H1 (cell line): ENCODE measurements around the gene ANKRD2. TPM values are rescaled to one million over a fixed set of nuclear protein-coding genes. Genes with fewer than 3 reads are reported as not detected.
A peak's percentile ranks its signal among the peaks of the same experiment; 100 is the strongest.

Experiments
- CTCF ChIA-PET: fragments of 300-600 bp; sonication (Branson Sonifier 250); formaldehyde crosslinking; loops from one replicate; lab custom pipeline; 2021; ENCODE audit not compliant: partially characterized antibody; lab: Charles Lee
- POLR2A ChIA-PET: fragments of 300-600 bp; sonication (Branson Sonifier 250); formaldehyde crosslinking; loops from one replicate; lab custom pipeline; 2021; ENCODE audit warnings: inconsistent platforms; ENCODE audit not compliant: partially characterized antibody; lab: Charles Lee
- DNase-seq, 2 experiments: peaks; one replicate each; pipeline versions ENCODE4 v3.0.0 to v3.0.0-alpha.2; 2010 to 2022; ENCODE audit warnings: low spot score in 2 of 2, low read depth in 1 of 2, mixed read lengths in 1 of 2
- FAIRE-seq: peaks from 2 replicates; lab custom pipeline; 2011; peaks lifted over from hg19 to GRCh38; lab: Jason Lieb, UNC
- H2AFZ ChIP-seq: 2 replicates; pipeline ENCODE4 v1.8.1; 2012; ENCODE audit warnings: low read length, inconsistent platforms
- H2AK5ac ChIP-seq: 2 replicates; pipeline ENCODE4 v1.6.1; 2013; ENCODE audit warnings: low read depth, low read length
- H2BK120ac ChIP-seq: replicated peaks from 2 replicates; pipeline ENCODE3; 2013; ENCODE audit warnings: low read depth, low read length, inconsistent platforms
- H2BK12ac ChIP-seq: 2 replicates; pipeline ENCODE4 v1.6.1; 2013; ENCODE audit warnings: low read depth, low read length
- H2BK15ac ChIP-seq: 2 replicates; pipeline ENCODE4 v1.6.1; 2013; ENCODE audit warnings: low read length
- H2BK20ac ChIP-seq: 2 replicates; pipeline ENCODE4 v1.6.1; 2013; ENCODE audit warnings: low read length
- H2BK5ac ChIP-seq: 2 replicates; pipeline ENCODE4 v1.6.1; 2013; ENCODE audit warnings: low read depth, low read length
- H3K14ac ChIP-seq: 2 replicates; pipeline ENCODE4 v1.6.1; 2013; ENCODE audit warnings: inconsistent platforms; ENCODE audit not compliant: insufficient read length
- H3K18ac ChIP-seq: 2 replicates; pipeline ENCODE4 v1.6.1; 2013; ENCODE audit warnings: low read length; ENCODE audit errors: extremely low read depth
- H3K23ac ChIP-seq: 2 replicates; pipeline ENCODE4 v1.6.1; 2013; ENCODE audit warnings: inconsistent platforms; ENCODE audit not compliant: insufficient read length
- H3K23me2 ChIP-seq: 2 replicates; pipeline ENCODE4 v1.6.1; 2013; ENCODE audit warnings: low read depth, low read length
- H3K27ac ChIP-seq: 2 replicates; pipeline ENCODE4 v1.6.1; 2011; ENCODE audit warnings: low read depth, low read length, inconsistent platforms
- H3K27me3 ChIP-seq, 4 experiments: replicated peaks in 1 of 4; 1 replicate in 1 of 4; 2 replicates in 3 of 4; pipeline versions ENCODE4 v1.6.1 to v1.8.1; 2011 to 2013; ENCODE audit warnings: low read length in 3 of 4, mild to moderate bottlenecking in 3 of 4, inconsistent platforms in 2 of 4, mixed read lengths in 2 of 4, moderate library complexity in 1 of 4; ENCODE audit not compliant: control insufficient read depth in 3 of 4, insufficient read depth in 3 of 4; ENCODE audit errors: extremely low read depth in 1 of 4
- H3K36me3 ChIP-seq, 4 experiments: 2 replicates each; pipeline versions ENCODE4 v1.6.1 to v1.8.1; 2011 to 2013; ENCODE audit warnings: mild to moderate bottlenecking in 4 of 4, low read length in 3 of 4, moderate library complexity in 2 of 4, control low read depth in 1 of 4, inconsistent platforms in 1 of 4; ENCODE audit not compliant: insufficient read depth in 4 of 4, control insufficient read depth in 2 of 4
- H3K4ac ChIP-seq: replicated peaks from 2 replicates; pipeline ENCODE3; 2013; ENCODE audit warnings: low read length, low read depth, mixed read lengths, inconsistent platforms; ENCODE audit not compliant: insufficient read length
- H3K4me1 ChIP-seq, 4 experiments: replicated peaks in 1 of 4; 1 replicate in 1 of 4; 2 replicates in 3 of 4; pipeline versions ENCODE4 v1.6.1 to v1.8.1; 2011 to 2013; ENCODE audit warnings: low read length in 3 of 4, inconsistent platforms in 2 of 4, mixed read lengths in 1 of 4; ENCODE audit not compliant: insufficient read depth in 4 of 4, control insufficient read depth in 3 of 4
- H3K4me2 ChIP-seq, 2 experiments: 2 replicates each; pipeline versions ENCODE4 v1.6.1 to v1.8.1; 2011 to 2013; ENCODE audit warnings: low read depth in 2 of 2, low read length in 2 of 2, control low read depth in 1 of 2, inconsistent platforms in 1 of 2, mild to moderate bottlenecking in 1 of 2; ENCODE audit not compliant: insufficient read depth in 1 of 2
- H3K4me3 ChIP-seq, 4 experiments: fragments of 200-600, 300-600 bp in 1 of 4; sonication (generic), shearing (Covaris generic), sonication (Bioruptor Twin) in 1 of 4; 2 replicates each; pipeline versions ENCODE4 v1.5.1 to v1.8.1; 2011 to 2016; ENCODE audit warnings: low read length in 4 of 4, low read depth in 3 of 4, control low read depth in 2 of 4, inconsistent platforms in 2 of 4, mild to moderate bottlenecking in 2 of 4, mixed read lengths in 1 of 4, moderate library complexity in 1 of 4; ENCODE audit not compliant: insufficient read depth in 2 of 4; ENCODE audit errors: extremely low read depth in 1 of 4
- H3K56ac ChIP-seq: replicated peaks from 2 replicates; pipeline ENCODE3; 2013; ENCODE audit warnings: low read depth, mild to moderate bottlenecking, mixed read lengths, low read length, inconsistent platforms; ENCODE audit not compliant: insufficient read length
- H3K79me1 ChIP-seq: 2 replicates; pipeline ENCODE4 v1.6.1; 2013; ENCODE audit warnings: low read depth, low read length, control low read depth
- H3K79me2 ChIP-seq, 2 experiments: 2 replicates each; pipeline versions ENCODE4 v1.6.1 to v1.8.1; 2012 to 2013; ENCODE audit warnings: low read length in 2 of 2, mild to moderate bottlenecking in 2 of 2, inconsistent platforms in 1 of 2; ENCODE audit not compliant: insufficient read depth in 2 of 2, control insufficient read depth in 1 of 2
- H3K9ac ChIP-seq, 4 experiments: replicated peaks in 1 of 4; 1 replicate in 1 of 4; 2 replicates in 3 of 4; pipeline versions ENCODE4 v1.6.1 to v1.8.1; 2011 to 2013; ENCODE audit warnings: low read depth in 3 of 4, low read length in 3 of 4, control low read depth in 2 of 4, mild to moderate bottlenecking in 2 of 4, moderate library complexity in 2 of 4, inconsistent platforms in 1 of 4; ENCODE audit errors: extremely low read depth in 1 of 4
- H3K9me3 ChIP-seq, 2 experiments: 2 replicates each; pipeline versions ENCODE4 v1.6.1 to v1.8.1; 2012 to 2013; ENCODE audit warnings: mild to moderate bottlenecking in 2 of 2, moderate library complexity in 2 of 2, control low read depth in 1 of 2, inconsistent platforms in 1 of 2, low read depth in 1 of 2, low read length in 1 of 2, mixed read lengths in 1 of 2; ENCODE audit not compliant: insufficient read depth in 2 of 2
- H4K20me1 ChIP-seq, 2 experiments: replicated peaks in 1 of 2; 2 replicates each; pipeline versions ENCODE3 to v1.8.1; 2011 to 2013; ENCODE audit warnings: inconsistent platforms in 2 of 2, low read length in 2 of 2, mild to moderate bottlenecking in 1 of 2; ENCODE audit not compliant: insufficient read depth in 2 of 2, control insufficient read depth in 1 of 2
- H4K5ac ChIP-seq: 2 replicates; pipeline ENCODE4 v1.6.1; 2013; ENCODE audit warnings: low read length, low read depth, mixed read lengths, inconsistent platforms; ENCODE audit not compliant: insufficient read length
- H4K8ac ChIP-seq: 2 replicates; pipeline ENCODE4 v1.8.0; 2013; ENCODE audit warnings: mild to moderate bottlenecking, moderate library complexity, low read length, inconsistent platforms; ENCODE audit not compliant: insufficient read depth; ENCODE audit errors: extremely low read depth
- H4K91ac ChIP-seq: replicated peaks from 2 replicates; pipeline ENCODE3; 2013; ENCODE audit warnings: low read length, mixed read lengths, inconsistent platforms; ENCODE audit not compliant: insufficient read length
- ATF3 ChIP-seq: IDR thresholded peaks from 2 replicates; pipeline ENCODE4 v1.6.1; 2011; ENCODE audit warnings: low read depth, mild to moderate bottlenecking, low read length; ENCODE audit not compliant: insufficient read depth
- CEBPB ChIP-seq: IDR thresholded peaks from 2 replicates; pipeline ENCODE4 v1.6.1; 2012; ENCODE audit warnings: low read depth, low read length
- CTBP2 ChIP-seq: IDR thresholded peaks from 2 replicates; pipeline ENCODE4 v1.7.0; 2011; ENCODE audit warnings: borderline replicate concordance, mild to moderate bottlenecking, moderate library complexity, mixed read lengths, low read length; ENCODE audit not compliant: insufficient read depth, insufficient read length
- FOSL1 ChIP-seq: IDR thresholded peaks from 2 replicates; pipeline ENCODE4 v1.6.1; 2011; ENCODE audit warnings: mild to moderate bottlenecking, low read depth, low read length, moderate library complexity; ENCODE audit not compliant: insufficient read depth
- HDAC2 ChIP-seq, 2 experiments: fragments of 300-600 bp in 1 of 2; sonication (generic) in 1 of 2; IDR thresholded peaks; 2 replicates each; pipeline ENCODE4 v1.6.1; 2011 to 2012; ENCODE audit warnings: low read depth in 2 of 2, low read length in 2 of 2, mild to moderate bottlenecking in 2 of 2, moderate library complexity in 2 of 2, borderline replicate concordance in 1 of 2, inconsistent platforms in 1 of 2
- JUND ChIP-seq: IDR thresholded peaks from 2 replicates; pipeline ENCODE4 v1.6.1; 2011; ENCODE audit warnings: mild to moderate bottlenecking, improper control_type of control experiment, low read length
- KDM4A ChIP-seq: IDR thresholded peaks from one replicate; pipeline ENCODE4 v1.7.1; 2012; ENCODE audit warnings: low read depth, mild to moderate bottlenecking, moderate library complexity, low read length, inconsistent platforms; ENCODE audit not compliant: severe bottlenecking
- POU5F1 ChIP-seq: IDR thresholded peaks from 2 replicates; pipeline ENCODE4 v1.6.1; 2011; ENCODE audit warnings: low read depth, mild to moderate bottlenecking, low read length, moderate library complexity
- RBBP5 ChIP-seq: IDR thresholded peaks from 2 replicates; pipeline ENCODE4 v1.7.1; 2012; ENCODE audit warnings: low read depth, mild to moderate bottlenecking, inconsistent platforms, low read length, moderate library complexity, borderline replicate concordance
- SP1 ChIP-seq: IDR thresholded peaks from 2 replicates; pipeline ENCODE4 v1.6.1; 2011; ENCODE audit warnings: low read depth, low read length
- SP2 ChIP-seq: IDR thresholded peaks from 2 replicates; pipeline ENCODE4 v1.6.1; 2012; ENCODE audit warnings: mild to moderate bottlenecking, low read length, inconsistent platforms
- WGBS, 2 experiments: shearing (Covaris generic) in 1 of 2; methylation state at CpG; one replicate each; pipeline versions ENCODE4 v1.1.6 to v1.1.7; 2013 to 2015; ENCODE audit warnings: low lambda C conversion rate in 2 of 2, mixed read lengths in 2 of 2, inconsistent platforms in 1 of 2, low coverage in 1 of 2, missing lambda C conversion rate in 1 of 2; ENCODE audit not compliant: insufficient replicate concordance in 2 of 2, insufficient coverage in 1 of 2, insufficient read length in 1 of 2; ENCODE audit errors: extremely low coverage in 1 of 2, missing lambda C conversion rate in 1 of 2; 5-methylcytosine and 5-hydroxymethylcytosine counted together
- polyA plus RNA-seq, 7 experiments: library from polyadenylated mRNA; depleted of rRNA in 3 of 7; stranded (reverse) in 5 of 7; unstranded in 2 of 7; fragments of >200 nt in 5 of 7; fragments of 200-250 nt in 2 of 7; gene quantifications; 1 replicate in 5 of 7; 2 replicates in 1 of 7; 4 replicates in 1 of 7; pipeline versions ENCODE4 v1.2.1 to v1.2.3, GENCODE V29; 2011 to 2013; ENCODE audit warnings: missing spikeins in 2 of 7, mixed read lengths in 2 of 7
- total RNA-seq: library from RNA; stranded (reverse); fragmentation: NEBNext Ultra II Directional; extraction: Animal tissue kit (Norgen Biotek cat#: 25700); gene quantifications from 2 replicates; pipeline ENCODE4 v1.2.1, GENCODE V29; 2021

ANKRD2 gene
- total and polyA plus RNA-seq, 2 of the 8 experiments (the other 6 are each of a cell fraction or from before 2014, with no cell fraction given): not detected

- Histone ChIP-seq H3K23ac (no peak overlapping the region), H3K4me1 (peaks cover 16 to 29% (median 23%) of the 10 kb centered on the region in 4 experiments), H3K4me2 (no peak overlapping the region), H2BK15ac (no peak overlapping the region), H3K18ac (no peak overlapping the region), H2AFZ (no peak overlapping the region), H2AK5ac (no peak overlapping the region), H3K27me3 (no peaks in the 10 kb centered on the region), H3K27ac (no peak overlapping the region; the same call in 1 of the 2 replicates), H3K9ac (no peak overlapping the region), H3K79me1 (peaks cover 3% of the 10 kb centered on the region), H4K8ac (peak overlapping the region; percentile 23; the same call in 1 of the 2 replicates), H2BK12ac (no peak overlapping the region), H3K56ac (no peak overlapping the region), H3K79me2 (no peaks in the 10 kb centered on the region), H4K20me1 (no peaks in the 10 kb centered on the region), H2BK20ac (no peak overlapping the region), H4K91ac (no peak overlapping the region), H4K5ac (no peak overlapping the region), H2BK120ac (no peak overlapping the region), H3K14ac (no peak overlapping the region), H3K23me2 (no peaks in the 10 kb centered on the region), H3K4me3 (no peak overlapping the region), H3K36me3 (no peaks in the 10 kb centered on the region), H3K4ac (no peak overlapping the region), H2BK5ac (no peak overlapping the region), H3K9me3 (no peaks in the 10 kb centered on the region)
- WGBS, 2 experiments: 91% methylated on average over 18 of the region's 18 CpGs; no CpG with 5 or more reads in 1 of the 2 experiments
- ChIA-PET CTCF (interaction anchor here (1.2 to 15.4 kb wide), 6 partner anchors 10 to 476 kb away, joined by 3 to 388 read pairs (median 4); partner anchors contain the start of gene ANKRD2), POLR2A (interaction anchor here (0.8 to 1.5 kb wide), 4 partner anchors 13 to 82 kb away, joined by 3 read pairs; partner anchors contain the start of gene HOGA1)
- FAIRE-seq (no peak), DNase-seq (no peak)
- no peak for TF ChIP-seq RBBP5
- TF ChIP-seq ATF3: no peak
- TF ChIP-seq CTBP2: no peak
- no peak for TF ChIP-seq SP2
- TF ChIP-seq HDAC2 (IDR thresholded peaks at IDR 0.05; ENCODE audit: borderline replicate concordance in 1 of 2, low read depth in 2 of 2, low read length in 2 of 2): no peak
- no peak for TF ChIP-seq KDM4A
- TF ChIP-seq CEBPB: no peak
- TF ChIP-seq POU5F1: no peak
- TF ChIP-seq SP1: no peak
- no peak for TF ChIP-seq JUND
- no peak for TF ChIP-seq FOSL1
Measured at GRCh38 chr10:97546456-97547270, 25.9 kb upstream of the ANKRD2 start.
